H9 (cell line): Measurements from ENCODE around the gene ASB15. TPM values are rescaled to one million over a fixed set of nuclear protein-coding genes. Genes with fewer than 3 reads are reported as not detected.

ENCODE experiments used
- DNase-seq: peaks from one replicate; pipeline ENCODE4 v3.0.0-alpha.2; 2017
- H2AFZ ChIP-seq: one replicate; pipeline ENCODE4 v1.6.1; 2013; ENCODE audit warnings: mild to moderate bottlenecking, low read length, control low read depth, moderate library complexity
- H2AK5ac ChIP-seq: 2 replicates; pipeline ENCODE4 v1.6.1; 2013; ENCODE audit warnings: low read length, control low read depth, mixed read lengths; ENCODE audit not compliant: insufficient read length
- H2BK120ac ChIP-seq: one replicate; pipeline ENCODE4 v1.6.1; 2013; ENCODE audit warnings: low read depth, mild to moderate bottlenecking, low read length, control low read depth, inconsistent platforms; ENCODE audit not compliant: poor library complexity, severe bottlenecking
- H2BK12ac ChIP-seq: 2 replicates; pipeline ENCODE4 v1.6.1; 2013; ENCODE audit warnings: low read length, control low read depth, mixed read lengths, low read depth; ENCODE audit not compliant: insufficient read length
- H2BK15ac ChIP-seq: 2 replicates; pipeline ENCODE4 v1.6.1; 2013; ENCODE audit warnings: low read depth, low read length, control low read depth
- H2BK20ac ChIP-seq: one replicate; pipeline ENCODE4 v1.6.1; 2013; ENCODE audit warnings: low read depth, mild to moderate bottlenecking, low read length, control low read depth, inconsistent platforms; ENCODE audit not compliant: poor library complexity, severe bottlenecking
- H2BK5ac ChIP-seq: 2 replicates; pipeline ENCODE4 v1.6.1; 2013; ENCODE audit warnings: low read length, control low read depth, mixed read lengths; ENCODE audit not compliant: insufficient read length
- H3K14ac ChIP-seq: 2 replicates; pipeline ENCODE4 v1.6.1; 2013; ENCODE audit warnings: low read length, control low read depth; ENCODE audit not compliant: insufficient read depth
- H3K18ac ChIP-seq: 2 replicates; pipeline ENCODE4 v1.6.1; 2013; ENCODE audit warnings: low read depth, mild to moderate bottlenecking, mixed read lengths, low read length, control low read depth; ENCODE audit not compliant: insufficient read length
- H3K23ac ChIP-seq: 2 replicates; pipeline ENCODE4 v1.6.1; 2013; ENCODE audit warnings: low read length, control low read depth, mixed read lengths, low read depth; ENCODE audit not compliant: insufficient read length
- H3K23me2 ChIP-seq: 2 replicates; pipeline ENCODE4 v1.6.1; 2013; ENCODE audit warnings: low read depth, mild to moderate bottlenecking, mixed read lengths, low read length, control low read depth; ENCODE audit not compliant: insufficient read length, poor library complexity, severe bottlenecking
- H3K27ac ChIP-seq: 2 replicates; pipeline ENCODE4 v1.5.1; 2013; ENCODE audit warnings: low read length, control low read depth, mixed read lengths, low read depth; ENCODE audit not compliant: insufficient read length
- H3K27me3 ChIP-seq: 2 replicates; pipeline ENCODE4 v1.6.1; 2013; ENCODE audit warnings: low read length, control low read depth, inconsistent platforms; ENCODE audit not compliant: insufficient read depth
- H3K4ac ChIP-seq: 2 replicates; pipeline ENCODE4 v1.6.1; 2013; ENCODE audit warnings: low read depth, mild to moderate bottlenecking, control low read depth, inconsistent platforms, low read length, moderate library complexity
- H3K4me1 ChIP-seq: 2 replicates; pipeline ENCODE4 v1.6.1; 2013; ENCODE audit warnings: low read length, control low read depth, inconsistent platforms; ENCODE audit not compliant: insufficient read depth
- H3K4me2 ChIP-seq: 2 replicates; pipeline ENCODE4 v1.6.1; 2013; ENCODE audit warnings: low read length, control low read depth, mixed read lengths; ENCODE audit not compliant: insufficient read length, insufficient read depth
- H3K56ac ChIP-seq: 2 replicates; pipeline ENCODE4 v1.6.1; 2013; ENCODE audit warnings: low read depth, mild to moderate bottlenecking, mixed read lengths, low read length, control low read depth; ENCODE audit not compliant: insufficient read length
- H3K79me1 ChIP-seq: 2 replicates; pipeline ENCODE4 v1.6.1; 2013; ENCODE audit warnings: low read depth, mild to moderate bottlenecking, moderate library complexity, low read length, control low read depth, inconsistent platforms; ENCODE audit not compliant: insufficient read depth, poor library complexity, severe bottlenecking
- H3K79me2 ChIP-seq: 2 replicates; pipeline ENCODE4 v1.6.1; 2013; ENCODE audit warnings: low read length, control low read depth, inconsistent platforms; ENCODE audit not compliant: insufficient read depth
- H3K9ac ChIP-seq: 2 replicates; pipeline ENCODE4 v1.6.1; 2013; ENCODE audit warnings: low read length, control low read depth, mixed read lengths; ENCODE audit not compliant: insufficient read length; ENCODE audit errors: extremely low read depth
- H3K9me3 ChIP-seq: one replicate; pipeline ENCODE4 v1.6.1; 2013; ENCODE audit warnings: low read depth, low read length, inconsistent platforms; ENCODE audit not compliant: control insufficient read depth
- H3T11ph ChIP-seq: one replicate; pipeline ENCODE4 v1.6.1; 2013; ENCODE audit warnings: mild to moderate bottlenecking, low read length, control low read depth, inconsistent platforms
- H4K20me1 ChIP-seq: one replicate; pipeline ENCODE4 v1.6.1; 2013; ENCODE audit not compliant: control insufficient read depth, insufficient read length, insufficient read depth
- H4K5ac ChIP-seq: 2 replicates; pipeline ENCODE4 v1.6.1; 2013; ENCODE audit warnings: low read depth, mild to moderate bottlenecking, mixed read lengths, low read length, control low read depth; ENCODE audit not compliant: insufficient read length
- H4K8ac ChIP-seq: replicated peaks from 2 replicates; pipeline ENCODE4 v1.6.1; 2013; ENCODE audit warnings: low read length, control low read depth, mixed read lengths, low read depth; ENCODE audit not compliant: insufficient read length
- H4K91ac ChIP-seq: 2 replicates; pipeline ENCODE4 v1.6.1; 2013; ENCODE audit warnings: low read depth, mild to moderate bottlenecking, moderate library complexity, mixed read lengths, low read length, control low read depth; ENCODE audit not compliant: insufficient read length
- H3K27ac Mint-ChIP-seq, 3 experiments: 2 replicates in 2 of 3; 3 replicates in 1 of 3; pipeline ENCODE4 v1.8.0; 2020 to 2021; ENCODE audit warnings: mixed read lengths in 3 of 3, mild to moderate bottlenecking in 1 of 3, moderate library complexity in 1 of 3
- H3K27me3 Mint-ChIP-seq: 2 replicates; pipeline ENCODE4 v1.8.0; 2021; ENCODE audit warnings: low read depth, mild to moderate bottlenecking, moderate library complexity, mixed read lengths
- H3K36me3 Mint-ChIP-seq, 3 experiments: 2 replicates in 2 of 3; 3 replicates in 1 of 3; pipeline ENCODE4 v1.8.0; 2020 to 2021; ENCODE audit warnings: low read depth in 3 of 3, mixed read lengths in 3 of 3; ENCODE audit not compliant: insufficient read depth in 1 of 3
- H3K4me1 Mint-ChIP-seq, 2 experiments: 2 replicates each; pipeline ENCODE4 v1.8.0; 2020; ENCODE audit warnings: mixed read lengths in 2 of 2
- H3K4me3 Mint-ChIP-seq, 2 experiments: 2 replicates in 1 of 2; 3 replicates in 1 of 2; pipeline ENCODE4 v1.8.0; 2020 to 2021; ENCODE audit warnings: mild to moderate bottlenecking in 2 of 2, mixed read lengths in 2 of 2, moderate library complexity in 1 of 2
- H3K9me3 Mint-ChIP-seq, 2 experiments: 2 replicates in 1 of 2; 3 replicates in 1 of 2; pipeline ENCODE4 v1.8.0; 2020; ENCODE audit warnings: mild to moderate bottlenecking in 2 of 2, mixed read lengths in 2 of 2, moderate library complexity in 1 of 2
- WGBS: extraction: QIAGEN DNeasy Blood & Tissue Kit; methylation state at CpG from one replicate; pipeline ENCODE4 v1.1.7; 2013; ENCODE audit warnings: missing lambda C conversion rate, low lambda C conversion rate, mixed read lengths; ENCODE audit not compliant: insufficient read length; ENCODE audit errors: extremely low coverage; 5-methylcytosine and 5-hydroxymethylcytosine counted together
- total RNA-seq: library from RNA; stranded (reverse); gene quantifications from 2 replicates; pipeline ENCODE4 v1.2.1, GENCODE V29; 2021
- TF ChIP-seq, protein P1 (sequence below): fragments of 200-600 bp; sonication (generic); conservative IDR thresholded peaks from 3 replicates; pipeline ENCODE4 v1.8.0; 2021; ENCODE audit warnings: antibody characterized with exemption, mild to moderate bottlenecking

The ASB15 gene
- total RNA-seq, 1 experiment from 2014 or later, result not detected

DNA sequence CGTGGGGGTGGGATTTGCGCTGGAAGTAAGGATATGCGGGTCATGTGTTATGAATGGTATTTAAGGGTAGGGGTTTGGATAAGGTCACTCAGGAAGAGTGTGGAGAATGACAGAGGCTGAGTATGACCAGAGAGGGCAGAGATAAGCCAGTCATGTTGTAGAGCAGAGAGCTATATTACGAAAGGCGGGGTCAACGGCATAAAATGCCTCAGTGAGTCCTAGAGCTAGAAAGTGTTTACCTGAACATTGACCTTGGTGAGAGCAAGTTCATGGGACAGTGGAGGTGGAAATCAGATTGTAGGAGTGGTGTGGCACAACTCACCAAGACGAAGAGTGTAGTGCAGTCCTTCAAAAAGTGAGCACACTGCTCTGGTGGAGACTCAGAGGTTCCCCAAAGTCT, 67.9 kb downstream of the ASB15 start:
- no peak for DNase-seq
- Histone ChIP-seq H4K91ac (no peak overlapping the region), H3K4me1 (0 out of 2 replicates have a peak, but pooled peaks cover 3% of the 10 kb centered on the region), H2BK5ac (no peak overlapping the region), H3K27ac (no peak overlapping the region), H3K4me2 (no peak overlapping the region), H2BK20ac (no peak overlapping the region), H4K20me1 (no peaks in the 10 kb centered on the region), H3K79me2 (no peaks in the 10 kb centered on the region), H3K79me1 (no peaks in the 10 kb centered on the region), H4K5ac (no peak overlapping the region), H2BK15ac (no peak overlapping the region), H3T11ph (no peak overlapping the region), H3K18ac (no peak overlapping the region), H2BK12ac (no peak overlapping the region), H3K27me3 (no peaks in the 10 kb centered on the region), H3K23me2 (no peaks in the 10 kb centered on the region), H3K23ac (no peak overlapping the region), H2AFZ (no peak overlapping the region), H3K14ac (no peak overlapping the region), H3K56ac (no peak overlapping the region), H3K9me3 (no peaks in the 10 kb centered on the region), H3K4ac (no peak overlapping the region), H2AK5ac (no peak overlapping the region), H3K9ac (no peak overlapping the region), H2BK120ac (no peak overlapping the region), H4K8ac (no peak overlapping the region)
- 100% methylated on average over 1 of the region's 7 CpGs for WGBS
- Mint-ChIP-seq H3K27ac (no peak overlapping the region; a peak in 1 of 7 replicates), H3K27me3 (no peaks in the 10 kb centered on the region; the same call in 1 of the 2 replicates), H3K36me3 (no peaks in the 10 kb centered on the region), H3K9me3 (no peaks in the 10 kb centered on the region; a peak in 1 of 5 replicates), H3K4me3 (no peak overlapping the region), H3K4me1 (peaks cover 12 to 13% of the 10 kb centered on the region in 2 experiments)
- TF ChIP-seq, protein P1, sequence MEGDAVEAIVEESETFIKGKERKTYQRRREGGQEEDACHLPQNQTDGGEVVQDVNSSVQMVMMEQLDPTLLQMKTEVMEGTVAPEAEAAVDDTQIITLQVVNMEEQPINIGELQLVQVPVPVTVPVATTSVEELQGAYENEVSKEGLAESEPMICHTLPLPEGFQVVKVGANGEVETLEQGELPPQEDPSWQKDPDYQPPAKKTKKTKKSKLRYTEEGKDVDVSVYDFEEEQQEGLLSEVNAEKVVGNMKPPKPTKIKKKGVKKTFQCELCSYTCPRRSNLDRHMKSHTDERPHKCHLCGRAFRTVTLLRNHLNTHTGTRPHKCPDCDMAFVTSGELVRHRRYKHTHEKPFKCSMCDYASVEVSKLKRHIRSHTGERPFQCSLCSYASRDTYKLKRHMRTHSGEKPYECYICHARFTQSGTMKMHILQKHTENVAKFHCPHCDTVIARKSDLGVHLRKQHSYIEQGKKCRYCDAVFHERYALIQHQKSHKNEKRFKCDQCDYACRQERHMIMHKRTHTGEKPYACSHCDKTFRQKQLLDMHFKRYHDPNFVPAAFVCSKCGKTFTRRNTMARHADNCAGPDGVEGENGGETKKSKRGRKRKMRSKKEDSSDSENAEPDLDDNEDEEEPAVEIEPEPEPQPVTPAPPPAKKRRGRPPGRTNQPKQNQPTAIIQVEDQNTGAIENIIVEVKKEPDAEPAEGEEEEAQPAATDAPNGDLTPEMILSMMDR, result no peak
